LNCaP clone FGC (cell line): ENCODE measurements around the gene ADRB2.

ENCODE experiments used
- DNase-seq: peaks from one replicate; pipeline ENCODE4 v3.0.0-alpha.2; 2011; ENCODE audit warnings: low read depth
- H3K4me3 ChIP-seq: 2 replicates; pipeline ENCODE4 v1.5.1; 2011; ENCODE audit warnings: mild to moderate bottlenecking, low read depth, low read length, control low read depth
- CTCF ChIP-seq: IDR thresholded peaks from 2 replicates; pipeline ENCODE4 v1.5.1; 2012; ENCODE audit warnings: mild to moderate bottlenecking; ENCODE audit not compliant: control insufficient read depth, insufficient read depth; ENCODE audit errors: extremely low read depth

Gene ADRB2

DNA sequence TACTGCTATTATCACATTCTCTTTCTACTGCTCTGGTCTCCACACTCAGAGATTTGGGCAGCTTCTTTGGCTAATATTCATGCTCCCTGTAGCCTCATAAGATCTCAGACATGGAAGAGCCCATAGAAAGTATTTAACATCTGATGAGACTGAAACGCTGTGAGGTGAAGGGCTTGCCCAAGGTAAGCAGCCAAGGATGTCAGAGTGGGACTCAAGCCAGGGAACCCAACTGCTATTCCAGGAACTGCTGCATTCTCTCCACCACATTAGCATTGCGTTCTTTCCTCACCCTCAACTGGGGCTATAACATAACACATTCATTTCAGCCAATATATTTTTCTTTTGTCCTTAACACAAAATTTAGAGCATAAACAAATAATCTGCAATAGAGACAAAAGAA, 3.8 kb downstream of the ADRB2 start:
- no peak for TF ChIP-seq CTCF
- peak overlapping the region; percentile 89 for H3K4me3 ChIP-seq
- DNase-seq, result no peak

DNA sequence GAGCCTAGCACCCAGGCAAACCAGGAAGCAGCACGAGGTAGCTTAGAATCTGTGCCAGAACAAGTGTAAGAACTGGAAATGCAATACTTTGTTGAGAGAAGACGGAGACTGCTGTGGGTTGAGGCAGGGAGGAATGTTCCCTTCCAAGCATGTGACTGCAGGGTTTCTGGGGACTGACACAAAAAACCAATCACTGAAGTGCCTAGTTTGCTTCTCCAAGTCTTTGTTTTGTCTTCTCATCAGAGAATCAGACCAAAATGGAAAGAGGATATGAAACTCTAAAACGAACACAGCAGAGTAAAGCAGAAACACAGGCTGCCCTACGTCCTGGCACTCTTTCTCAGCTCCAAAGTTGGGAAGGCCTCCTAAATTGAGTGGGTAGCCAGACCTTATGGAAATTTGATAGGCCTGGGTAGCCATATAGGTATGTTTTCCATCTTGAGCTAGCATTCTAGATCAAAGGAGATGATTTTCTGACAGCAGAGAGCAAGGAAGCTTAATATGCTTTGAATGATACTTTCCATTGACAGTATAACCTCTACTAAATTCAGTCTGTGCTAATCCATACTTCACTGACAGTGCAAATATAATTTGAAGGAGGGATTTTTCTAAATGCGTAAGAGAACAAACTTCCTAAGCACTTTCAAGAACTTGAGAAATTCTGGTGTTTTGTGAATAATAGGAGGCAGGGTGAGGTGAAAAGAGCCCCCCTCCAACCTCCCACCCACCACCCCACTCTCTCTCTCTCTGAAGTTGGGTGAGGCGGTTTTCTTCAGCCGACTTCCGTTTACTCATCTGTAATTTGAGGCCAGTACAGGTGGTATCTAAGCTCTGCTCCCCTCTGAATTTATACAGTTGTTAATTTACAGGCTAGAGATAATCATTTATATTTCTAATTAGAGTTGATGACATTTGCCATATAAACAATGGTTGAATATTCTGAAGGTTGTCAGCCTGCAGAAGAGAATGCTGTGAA, 5.5 kb downstream of the ADRB2 start:
- DNase-seq, result no peak
- TF ChIP-seq CTCF, result no peak
- H3K4me3 ChIP-seq, result peak overlapping the region; percentile 89

DNA sequence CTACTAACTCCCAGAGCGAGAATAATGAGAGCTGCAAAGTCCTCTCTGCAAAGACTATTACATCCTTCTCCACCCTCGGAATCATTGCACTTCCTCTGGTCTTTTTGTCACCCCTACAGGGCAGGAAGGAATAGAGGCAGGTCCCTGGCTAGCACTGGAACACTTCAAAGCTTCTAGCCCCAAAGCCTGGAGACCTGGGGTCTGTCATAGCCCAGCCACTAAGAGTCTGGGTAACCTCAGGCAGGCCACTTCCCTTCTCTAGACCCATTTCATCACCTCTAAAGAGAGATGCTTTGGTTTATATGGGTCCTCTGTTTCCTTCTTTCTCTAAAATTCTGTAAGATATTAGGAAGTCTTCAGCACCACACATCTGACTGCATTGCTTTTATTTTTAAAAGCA, 6.7 kb downstream of the ADRB2 start:
- no peak for DNase-seq
- no peak overlapping the region for H3K4me3 ChIP-seq
- TF ChIP-seq CTCF, result no peak

- DNase-seq, result no peak
- no peak for TF ChIP-seq CTCF
- H3K4me3 ChIP-seq, result no peak overlapping the region
Observed at GRCh38 chr5:148833925-148834324, 7.5 kb downstream of the ADRB2 start.

DNA sequence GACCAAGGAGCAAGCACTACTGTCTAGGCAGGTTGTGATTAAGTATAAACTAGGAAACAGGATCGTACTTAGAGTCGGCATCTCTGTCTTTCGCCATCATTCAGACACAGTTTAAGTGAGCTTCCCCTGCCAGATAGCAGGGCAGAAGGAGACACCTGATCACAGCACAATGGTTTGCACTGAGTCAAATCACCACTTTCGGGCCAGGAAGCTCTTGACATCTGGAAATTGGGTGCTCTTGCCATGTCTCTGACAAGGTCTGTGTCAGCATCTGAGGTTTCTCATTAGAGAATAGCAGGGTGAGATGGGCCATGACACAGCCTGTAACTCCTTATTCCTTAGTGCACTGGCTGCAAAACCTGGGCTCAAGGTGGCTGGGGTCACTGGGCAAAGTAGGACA, 8.3 kb downstream of the ADRB2 start:
- H3K4me3 ChIP-seq, result no peak overlapping the region
- no peak for TF ChIP-seq CTCF
- no peak for DNase-seq

DNA sequence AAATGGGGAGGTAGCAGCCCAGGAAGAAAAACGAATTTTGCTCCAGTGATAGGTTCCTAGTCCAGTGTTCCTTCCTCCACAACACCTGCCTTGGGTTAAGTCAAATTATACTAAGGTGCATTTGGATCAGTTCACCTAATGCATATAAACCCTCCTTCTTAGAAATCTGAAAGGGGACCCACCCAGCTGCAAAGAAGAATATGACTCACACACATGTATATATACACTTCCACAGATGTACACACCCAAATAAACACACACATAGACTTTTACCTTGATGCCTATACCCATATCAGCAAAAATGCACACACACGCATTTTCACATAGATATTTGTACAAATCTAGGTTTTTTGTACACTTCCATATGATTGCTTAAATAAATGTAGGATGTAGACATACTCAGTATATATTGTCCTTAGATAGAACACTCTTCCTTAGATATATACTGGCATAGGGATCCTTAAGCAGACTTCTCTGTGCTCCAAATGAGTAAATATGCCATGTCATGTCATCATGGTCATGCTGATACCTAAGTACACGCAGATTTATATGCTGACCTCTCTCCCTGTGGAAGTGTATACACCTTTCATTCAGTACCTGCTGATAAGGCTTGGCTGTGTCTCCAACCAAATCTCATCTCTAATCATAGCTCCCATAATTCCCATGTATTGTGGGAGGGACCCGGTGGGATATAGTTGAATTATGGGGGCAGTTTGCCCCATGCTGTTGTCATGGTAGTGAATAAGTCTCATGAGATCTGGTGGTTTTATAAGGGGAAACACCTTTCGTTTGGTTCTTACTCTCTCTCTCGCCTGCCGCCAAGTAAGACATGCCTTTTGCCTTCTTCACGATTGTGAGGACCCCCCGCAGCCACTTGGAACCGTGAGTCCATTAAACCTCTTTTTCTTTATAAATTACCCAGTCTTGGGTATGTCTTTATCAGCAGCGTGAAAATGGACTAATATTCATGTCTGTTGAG, 10.2 kb downstream of the ADRB2 start:
- no peak for TF ChIP-seq CTCF
- no peak overlapping the region for H3K4me3 ChIP-seq
- no peak for DNase-seq
